HFF-Myc (cell line): ENCODE measurements around the gene RABAC1.

ENCODE experiments used
- DNase-seq: peaks from one replicate; pipeline ENCODE4 v3.0.0-alpha.2; 2011; ENCODE audit warnings: low read depth; ENCODE audit errors: extremely low read depth
- H3K4me3 ChIP-seq: replicated peaks from 2 replicates; pipeline ENCODE4 v1.5.1; 2011; ENCODE audit warnings: low read depth, mild to moderate bottlenecking, control low read depth, low read length
- TF ChIP-seq, protein P1 (sequence below): IDR thresholded peaks from 2 replicates; pipeline ENCODE4 v1.5.1; 2012; ENCODE audit warnings: mild to moderate bottlenecking, low read depth, low read length, control low read depth; ENCODE audit errors: missing control alignments

RABAC1 gene

DNA sequence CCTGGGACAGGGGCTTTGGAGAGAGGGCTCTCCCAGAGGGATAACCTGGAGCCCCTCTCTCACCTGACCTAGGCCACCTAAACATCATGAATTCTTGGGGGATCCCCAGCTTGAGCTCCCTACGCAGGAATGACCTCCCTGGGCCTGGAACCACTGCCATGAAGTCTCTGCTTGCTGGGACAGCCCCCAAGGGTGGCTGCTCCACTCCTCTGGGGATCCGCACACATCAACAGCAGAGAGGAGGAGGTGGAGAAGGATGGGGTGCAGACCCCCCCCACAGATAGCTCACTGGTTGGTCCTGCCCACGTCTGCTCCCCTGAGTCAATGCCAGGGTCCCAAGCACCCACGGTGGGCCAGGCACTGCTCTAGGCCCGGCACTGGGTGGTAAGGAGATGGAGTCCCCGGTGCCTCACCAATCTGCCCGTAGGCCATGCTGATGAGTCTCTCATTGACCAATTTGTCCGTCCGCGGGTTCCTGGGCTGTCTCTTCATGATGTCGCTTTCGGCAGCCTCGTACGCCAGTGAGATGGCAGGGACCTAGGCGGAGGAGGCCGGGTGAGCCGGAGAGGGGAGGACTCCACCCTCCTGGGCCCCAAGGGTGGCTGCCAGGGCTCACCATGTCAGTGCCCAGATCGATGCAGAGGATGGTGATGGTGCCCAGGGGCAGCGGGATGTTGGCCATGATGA lies 10.8 kb upstream of the RABAC1 start:
- TF ChIP-seq, protein P1, sequence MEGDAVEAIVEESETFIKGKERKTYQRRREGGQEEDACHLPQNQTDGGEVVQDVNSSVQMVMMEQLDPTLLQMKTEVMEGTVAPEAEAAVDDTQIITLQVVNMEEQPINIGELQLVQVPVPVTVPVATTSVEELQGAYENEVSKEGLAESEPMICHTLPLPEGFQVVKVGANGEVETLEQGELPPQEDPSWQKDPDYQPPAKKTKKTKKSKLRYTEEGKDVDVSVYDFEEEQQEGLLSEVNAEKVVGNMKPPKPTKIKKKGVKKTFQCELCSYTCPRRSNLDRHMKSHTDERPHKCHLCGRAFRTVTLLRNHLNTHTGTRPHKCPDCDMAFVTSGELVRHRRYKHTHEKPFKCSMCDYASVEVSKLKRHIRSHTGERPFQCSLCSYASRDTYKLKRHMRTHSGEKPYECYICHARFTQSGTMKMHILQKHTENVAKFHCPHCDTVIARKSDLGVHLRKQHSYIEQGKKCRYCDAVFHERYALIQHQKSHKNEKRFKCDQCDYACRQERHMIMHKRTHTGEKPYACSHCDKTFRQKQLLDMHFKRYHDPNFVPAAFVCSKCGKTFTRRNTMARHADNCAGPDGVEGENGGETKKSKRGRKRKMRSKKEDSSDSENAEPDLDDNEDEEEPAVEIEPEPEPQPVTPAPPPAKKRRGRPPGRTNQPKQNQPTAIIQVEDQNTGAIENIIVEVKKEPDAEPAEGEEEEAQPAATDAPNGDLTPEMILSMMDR = no peak
- H3K4me3 ChIP-seq = no peak overlapping the region
- no peak for DNase-seq

DNA sequence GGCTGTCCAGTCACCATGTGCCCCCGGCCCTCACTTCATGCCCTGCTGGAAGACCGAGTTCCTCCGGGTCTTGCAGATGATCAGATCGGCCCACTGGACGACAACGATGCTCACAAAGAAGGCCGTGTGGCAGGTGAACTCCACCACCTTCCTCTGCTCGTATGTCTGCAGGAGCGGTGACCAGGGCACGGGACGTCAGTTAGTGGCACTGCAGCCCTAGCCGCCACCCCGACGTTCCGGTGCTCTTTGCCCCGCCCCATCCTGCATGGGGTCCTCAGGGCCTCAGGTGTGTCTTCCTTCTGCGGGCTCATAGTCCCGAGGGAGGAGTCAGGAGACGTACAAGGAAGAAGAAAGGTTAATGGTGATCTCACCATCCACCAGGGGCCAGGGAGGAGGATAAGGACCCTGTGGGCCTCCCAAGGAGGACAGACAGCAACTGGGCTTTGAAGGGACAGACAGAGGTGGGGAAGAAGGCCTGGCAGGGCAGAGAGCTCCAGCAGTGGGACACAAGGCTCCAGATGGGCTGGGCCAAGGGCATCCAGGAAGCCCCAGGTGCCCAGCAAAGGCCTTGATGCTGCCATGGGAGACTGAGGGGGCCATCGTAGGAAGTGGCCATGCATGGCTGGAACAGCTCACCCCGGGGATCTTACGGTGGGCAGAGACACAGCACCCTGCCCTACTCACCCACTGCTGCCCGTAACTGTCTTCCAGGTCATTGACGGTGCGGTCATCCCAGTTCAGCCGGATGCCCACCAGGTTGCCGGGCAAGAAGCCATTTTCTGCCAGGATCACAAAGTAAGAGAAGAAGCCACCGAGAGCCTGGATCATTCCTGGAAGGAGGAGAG lies 9.9 kb upstream of the RABAC1 start:
- TF ChIP-seq, protein P1 = no peak
- no peak for DNase-seq
- H3K4me3 ChIP-seq = no peak overlapping the region

DNA sequence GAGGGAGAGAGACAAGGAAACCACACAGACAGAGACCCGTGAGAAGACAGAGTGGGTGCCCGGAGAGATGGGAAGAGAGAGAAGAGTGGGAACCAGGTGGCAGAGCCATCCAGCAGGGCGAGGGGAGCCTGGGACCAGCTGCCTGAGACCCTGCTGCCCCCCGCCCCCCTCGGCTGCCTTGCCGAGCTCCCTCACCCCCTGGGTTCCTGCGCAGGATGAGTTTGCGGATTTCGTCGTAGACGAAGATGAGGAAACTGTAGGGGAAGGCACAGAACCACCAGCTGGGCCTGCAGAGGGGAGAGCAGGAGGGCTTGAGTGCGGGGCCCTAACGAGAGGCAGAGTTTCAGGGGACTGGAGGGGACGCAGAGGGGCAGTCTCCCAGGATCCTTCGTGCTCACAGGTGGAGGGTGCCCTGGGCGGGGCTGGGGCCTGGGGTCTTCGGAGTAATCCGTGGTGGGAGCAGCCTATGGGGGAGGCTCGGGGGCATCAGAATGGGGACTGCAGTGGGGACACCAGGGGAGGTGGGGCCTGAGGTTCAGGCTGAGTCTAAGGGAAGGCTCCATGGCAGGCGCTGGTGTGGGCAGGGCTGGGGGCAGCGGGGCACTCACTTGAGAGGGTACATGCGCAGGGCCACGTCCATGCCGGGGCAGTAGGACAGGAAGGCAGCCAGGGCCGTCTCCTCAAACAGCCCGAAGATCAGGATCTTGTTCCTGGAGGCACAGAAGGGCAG lies 8.1 kb upstream of the RABAC1 start:
- DNase-seq = no peak
- H3K4me3 ChIP-seq = no peak overlapping the region
- TF ChIP-seq, protein P1 = no peak

DNA sequence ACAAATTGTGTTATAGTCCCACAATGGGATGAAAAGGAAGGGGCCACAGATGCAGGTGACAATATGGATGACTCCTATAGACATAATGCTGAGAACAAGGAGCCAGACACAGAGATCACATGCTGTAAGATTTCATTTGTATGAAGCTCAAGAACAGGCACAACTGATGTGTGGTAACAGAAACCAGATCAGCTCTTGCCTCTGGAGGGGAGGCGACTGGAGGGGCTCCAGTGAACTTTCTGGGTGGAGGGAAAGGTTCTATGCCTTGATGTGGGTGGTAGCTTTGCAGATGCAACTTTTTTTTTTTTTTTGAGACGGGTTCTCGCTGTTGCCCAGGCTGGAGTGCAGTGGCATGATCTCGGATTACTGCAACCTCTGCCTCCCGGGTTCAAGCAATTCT lies 6.0 kb upstream of the RABAC1 start:
- TF ChIP-seq, protein P1 = no peak
- H3K4me3 ChIP-seq = no peak overlapping the region
- no peak for DNase-seq

DNA sequence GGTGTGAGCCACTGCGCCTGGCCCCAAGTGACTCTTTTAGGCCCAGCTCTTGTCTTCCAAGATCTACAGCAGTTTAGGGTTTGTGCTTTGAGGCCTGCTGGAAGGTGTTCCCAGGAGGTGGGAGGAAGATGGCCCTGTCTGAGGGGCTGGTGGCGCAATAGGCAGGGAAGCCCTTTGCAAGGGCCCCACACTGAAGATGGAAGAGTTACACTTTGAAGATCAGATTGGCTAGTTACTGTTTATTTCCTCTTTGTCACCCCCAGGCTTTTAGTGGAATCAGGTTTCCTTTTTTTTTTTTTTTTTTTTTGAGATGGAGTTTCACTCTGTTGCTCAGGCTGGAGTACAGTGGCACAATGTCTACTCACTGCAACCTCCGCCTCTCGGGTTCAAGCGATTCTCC lies 1.9 kb upstream of the RABAC1 start:
- no peak overlapping the region for H3K4me3 ChIP-seq
- TF ChIP-seq, protein P1 = no peak
- no peak for DNase-seq

DNA sequence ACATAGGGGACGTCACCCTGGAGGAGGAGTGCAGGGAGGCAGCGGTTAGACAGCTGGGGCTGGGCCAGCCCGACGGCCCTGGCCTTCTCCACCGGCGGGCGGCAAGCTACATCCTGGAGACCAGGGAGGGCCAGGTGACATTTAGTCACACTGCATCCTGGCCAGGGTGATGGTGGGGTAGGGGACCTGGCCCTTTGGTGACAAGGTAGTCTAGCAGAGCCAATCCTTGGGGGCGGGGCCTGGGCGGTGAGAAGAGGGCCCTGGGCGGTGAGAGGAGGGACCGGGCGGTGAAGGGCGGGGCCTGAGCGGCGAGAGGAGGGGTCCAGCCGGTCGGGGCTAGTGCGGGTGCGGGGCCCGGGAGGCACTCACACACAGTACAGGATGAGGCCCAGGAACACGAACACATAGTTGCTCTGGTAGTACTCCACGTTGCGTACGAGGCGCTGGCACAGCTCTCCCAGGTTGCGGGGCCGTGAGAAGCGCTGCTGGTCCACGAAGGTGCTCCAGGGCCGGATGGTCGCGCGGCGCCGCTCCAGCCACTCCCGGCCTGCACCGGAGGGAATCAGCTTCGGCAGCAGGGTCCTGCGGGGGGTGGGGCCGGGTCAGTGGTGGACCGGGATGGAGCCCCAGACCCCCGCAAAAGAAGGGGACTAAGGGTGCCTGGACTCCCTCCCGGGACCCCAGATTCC lies 610 bp downstream of the RABAC1 start:
- TF ChIP-seq, protein P1 = no peak
- H3K4me3 ChIP-seq = peak overlapping the region; percentile 93
- DNase-seq = no peak
